Measurements from ENCODE around the gene RUBCN. TPM values are rescaled to one million over a fixed set of nuclear protein-coding genes. Genes with fewer than 3 reads are reported as not detected.

RUBCN gene
- total and polyA plus RNA-seq, 2 donors (not counting 1 experiment from before 2014, with no cell fraction given), result 57.3 to 423 TPM

GRCh38 chr3:197752107-197752506, 15.4 kb upstream of the RUBCN start:
- Histone ChIP-seq H3K4me1 (ENCODE audit: control insufficient read depth in 2 of 2, insufficient read depth in 2 of 2, low read length in 2 of 2) (peaks cover 18 to 26% of the 10 kb centered on the region in 2 donors), H3K9me3 (ENCODE audit: control extremely low read depth in 1 of 3, control insufficient read depth in 2 of 3, insufficient read depth in 1 of 3, low read length in 2 of 3) (no peaks in the 10 kb centered on the region), H3K27me3 (replicated peaks in 1 of 4; ENCODE audit: control extremely low read depth in 1 of 4, control insufficient read depth in 3 of 4, insufficient read depth in 4 of 4, low read length in 3 of 4) (no peaks in the 10 kb centered on the region), H4K20me1 (ENCODE audit: control insufficient read depth, insufficient read depth, low read length, poor library complexity, severe bottlenecking) (peaks cover 38% of the 10 kb centered on the region), H3K27ac (ENCODE audit: low read length in 2 of 2) (no peak overlapping the region), H3K4me3 (ENCODE audit: control extremely low read depth in 1 of 5, extremely low read depth in 1 of 5, insufficient read depth in 1 of 5, low read depth in 2 of 5, low read length in 4 of 5) (no peak overlapping the region), H3K4me2 (replicated peaks; ENCODE audit: low read depth, low read length, poor library complexity, severe bottlenecking) (peak overlapping the region; percentile 96), H3K9ac (ENCODE audit: low read length) (no peak overlapping the region), H3K36me3 (replicated peaks in 1 of 2; ENCODE audit: control extremely low read depth in 1 of 2, control insufficient read depth in 1 of 2, extremely low read depth in 1 of 2, insufficient read depth in 2 of 2, low read length in 1 of 2) (peaks cover 2 to 5% of the 10 kb centered on the region in 2 experiments), H2AFZ (ENCODE audit: insufficient read depth, low read depth, low read length, poor library complexity, severe bottlenecking) (no peak overlapping the region), H3K79me2 (ENCODE audit: control insufficient read depth, insufficient read depth, low read length) (peaks cover 64% of the 10 kb centered on the region)
- POLR2A ChIA-PET, result interaction anchor here (1.2 kb wide), 1 partner anchor 78 kb away, joined by 3 read pairs; no protein-coding TSS in a partner anchor
- H3K4me3 Mint-ChIP-seq, result peak overlapping the region; percentile 85
- H3K9me3 Mint-ChIP-seq (ENCODE audit: insufficient read depth), result no peaks in the 10 kb centered on the region
- WGBS (ENCODE audit: insufficient coverage), result no CpG with 5 or more reads among the region's 5 CpGs
- intact Hi-C loops (cut with micrococcal nuclease), result no loop called here
- no peaks in the 10 kb centered on the region for H3K27me3 Mint-ChIP-seq
- ATAC-seq (ENCODE audit: low read depth) (no peak), DNase-seq (no peak)
- H3K27ac Mint-ChIP-seq, result peak overlapping the region; percentile 32
- CTCF ChIA-PET, result no interaction called here
- no peak for TF ChIP-seq EZH2 (IDR thresholded peaks at IDR 0.05; ENCODE audit: borderline replicate concordance, insufficient read depth, low read depth, low read length, poor library complexity, severe bottlenecking)
- TF ChIP-seq, protein P1, sequence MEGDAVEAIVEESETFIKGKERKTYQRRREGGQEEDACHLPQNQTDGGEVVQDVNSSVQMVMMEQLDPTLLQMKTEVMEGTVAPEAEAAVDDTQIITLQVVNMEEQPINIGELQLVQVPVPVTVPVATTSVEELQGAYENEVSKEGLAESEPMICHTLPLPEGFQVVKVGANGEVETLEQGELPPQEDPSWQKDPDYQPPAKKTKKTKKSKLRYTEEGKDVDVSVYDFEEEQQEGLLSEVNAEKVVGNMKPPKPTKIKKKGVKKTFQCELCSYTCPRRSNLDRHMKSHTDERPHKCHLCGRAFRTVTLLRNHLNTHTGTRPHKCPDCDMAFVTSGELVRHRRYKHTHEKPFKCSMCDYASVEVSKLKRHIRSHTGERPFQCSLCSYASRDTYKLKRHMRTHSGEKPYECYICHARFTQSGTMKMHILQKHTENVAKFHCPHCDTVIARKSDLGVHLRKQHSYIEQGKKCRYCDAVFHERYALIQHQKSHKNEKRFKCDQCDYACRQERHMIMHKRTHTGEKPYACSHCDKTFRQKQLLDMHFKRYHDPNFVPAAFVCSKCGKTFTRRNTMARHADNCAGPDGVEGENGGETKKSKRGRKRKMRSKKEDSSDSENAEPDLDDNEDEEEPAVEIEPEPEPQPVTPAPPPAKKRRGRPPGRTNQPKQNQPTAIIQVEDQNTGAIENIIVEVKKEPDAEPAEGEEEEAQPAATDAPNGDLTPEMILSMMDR (IDR thresholded peaks at IDR 0.05), result no peak
- H3K4me1 Mint-ChIP-seq, result peaks cover 50% of the 10 kb centered on the region

- ChIA-PET CTCF (interaction anchor here (0.6 to 1.8 kb wide), 7 partner anchors 36 to 152 kb away, joined by 3 to 6 read pairs (median 4); partner anchors contain the start of gene LRCH3), POLR2A (interaction anchor here (0.6 to 1.5 kb wide), 3 partner anchors 40 to 143 kb away, joined by 3 to 7 read pairs (median 4); partner anchors contain the start of gene LRCH3)
- peak overlapping the region; percentile 96 for H3K4me3 Mint-ChIP-seq
- peak overlapping the region; percentile 88 for H3K9ac ChIP-seq (ENCODE audit: low read length)
- WGBS (ENCODE audit: insufficient coverage), result 15% methylated on average over 30 of the region's 36 CpGs
- intact Hi-C loops (cut with micrococcal nuclease), result no loop called here
- TF ChIP-seq EZH2 (IDR thresholded peaks at IDR 0.05; ENCODE audit: borderline replicate concordance, insufficient read depth, low read depth, low read length, poor library complexity, severe bottlenecking), result no peak
- TF ChIP-seq, protein P1 (IDR thresholded peaks at IDR 0.05), result no peak
- H3K27ac Mint-ChIP-seq, result peak overlapping the region; percentile 91
- peaks cover 18 to 26% of the 10 kb centered on the region in 2 donors for H3K4me1 ChIP-seq (ENCODE audit: control insufficient read depth in 2 of 2, insufficient read depth in 2 of 2, low read length in 2 of 2)
- H3K27me3 ChIP-seq (replicated peaks in 1 of 4; ENCODE audit: control extremely low read depth in 1 of 4, control insufficient read depth in 3 of 4, insufficient read depth in 4 of 4, low read length in 3 of 4), result no peaks in the 10 kb centered on the region
- H4K20me1 ChIP-seq (ENCODE audit: control insufficient read depth, insufficient read depth, low read length, poor library complexity, severe bottlenecking), result peaks cover 34% of the 10 kb centered on the region
- H3K36me3 ChIP-seq (replicated peaks in 1 of 2; ENCODE audit: control extremely low read depth in 1 of 2, control insufficient read depth in 1 of 2, extremely low read depth in 1 of 2, insufficient read depth in 2 of 2, low read length in 1 of 2), result no peaks in the 10 kb centered on the region
- no peaks in the 10 kb centered on the region for H3K9me3 ChIP-seq (ENCODE audit: control extremely low read depth in 1 of 3, control insufficient read depth in 2 of 3, insufficient read depth in 1 of 3, low read length in 2 of 3)
- no peaks in the 10 kb centered on the region for H3K9me3 Mint-ChIP-seq (ENCODE audit: insufficient read depth)
- H3K4me3 ChIP-seq (ENCODE audit: control extremely low read depth in 1 of 5, extremely low read depth in 1 of 5, insufficient read depth in 1 of 5, low read depth in 2 of 5, low read length in 4 of 5), result peak overlapping the region; percentile 76 to 97 (median 83)
- DNase-seq (peak; percentile 49), ATAC-seq (ENCODE audit: low read depth) (no peak)
- peaks cover 49% of the 10 kb centered on the region for H3K4me1 Mint-ChIP-seq
- peak overlapping the region; percentile 96 for H3K4me2 ChIP-seq (replicated peaks; ENCODE audit: low read depth, low read length, poor library complexity, severe bottlenecking)
- peaks cover 54% of the 10 kb centered on the region for H3K79me2 ChIP-seq (ENCODE audit: control insufficient read depth, insufficient read depth, low read length)
- H3K27ac ChIP-seq (ENCODE audit: low read length in 2 of 2), result peak overlapping the region; percentile 88 to 94
- no peaks in the 10 kb centered on the region for H3K27me3 Mint-ChIP-seq
- peak overlapping the region; percentile 96 for H2AFZ ChIP-seq (ENCODE audit: insufficient read depth, low read depth, low read length, poor library complexity, severe bottlenecking)
Measured at GRCh38 chr3:197750858-197751737, 14.4 kb upstream of the RUBCN start.
